Measurements from ENCODE around the gene SPEG.

The SPEG gene

DNA sequence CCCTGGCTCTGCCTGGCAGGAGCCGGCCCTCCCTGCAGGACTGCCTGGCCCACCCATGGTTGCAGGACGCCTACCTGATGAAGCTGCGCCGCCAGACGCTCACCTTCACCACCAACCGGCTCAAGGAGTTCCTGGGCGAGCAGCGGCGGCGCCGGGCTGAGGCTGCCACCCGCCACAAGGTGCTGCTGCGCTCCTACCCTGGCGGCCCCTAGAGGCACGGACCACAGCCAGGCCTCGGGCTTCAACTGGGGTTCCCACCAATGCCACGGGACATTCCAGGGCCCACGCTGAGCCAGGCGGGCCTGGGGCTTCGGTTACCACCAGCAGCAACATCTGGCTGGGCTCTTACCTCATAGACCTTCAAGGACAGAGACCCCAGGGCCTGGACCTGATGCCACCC is 57.9 kb downstream of the SPEG start:
- DNase-seq (ENCODE audit: low read depth) = no peak
- in situ Hi-C loops (cut with HindIII; ENCODE audit: low sequenced_read_pairs) = no loop called here
- H3K4me3 ChIP-seq (ENCODE audit: low read depth, low read length) = no peak overlapping the region
- TF ChIP-seq, protein P1, sequence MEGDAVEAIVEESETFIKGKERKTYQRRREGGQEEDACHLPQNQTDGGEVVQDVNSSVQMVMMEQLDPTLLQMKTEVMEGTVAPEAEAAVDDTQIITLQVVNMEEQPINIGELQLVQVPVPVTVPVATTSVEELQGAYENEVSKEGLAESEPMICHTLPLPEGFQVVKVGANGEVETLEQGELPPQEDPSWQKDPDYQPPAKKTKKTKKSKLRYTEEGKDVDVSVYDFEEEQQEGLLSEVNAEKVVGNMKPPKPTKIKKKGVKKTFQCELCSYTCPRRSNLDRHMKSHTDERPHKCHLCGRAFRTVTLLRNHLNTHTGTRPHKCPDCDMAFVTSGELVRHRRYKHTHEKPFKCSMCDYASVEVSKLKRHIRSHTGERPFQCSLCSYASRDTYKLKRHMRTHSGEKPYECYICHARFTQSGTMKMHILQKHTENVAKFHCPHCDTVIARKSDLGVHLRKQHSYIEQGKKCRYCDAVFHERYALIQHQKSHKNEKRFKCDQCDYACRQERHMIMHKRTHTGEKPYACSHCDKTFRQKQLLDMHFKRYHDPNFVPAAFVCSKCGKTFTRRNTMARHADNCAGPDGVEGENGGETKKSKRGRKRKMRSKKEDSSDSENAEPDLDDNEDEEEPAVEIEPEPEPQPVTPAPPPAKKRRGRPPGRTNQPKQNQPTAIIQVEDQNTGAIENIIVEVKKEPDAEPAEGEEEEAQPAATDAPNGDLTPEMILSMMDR (IDR thresholded peaks at IDR 0.05; ENCODE audit: low read depth, low read length, missing control alignments) = no peak

DNA sequence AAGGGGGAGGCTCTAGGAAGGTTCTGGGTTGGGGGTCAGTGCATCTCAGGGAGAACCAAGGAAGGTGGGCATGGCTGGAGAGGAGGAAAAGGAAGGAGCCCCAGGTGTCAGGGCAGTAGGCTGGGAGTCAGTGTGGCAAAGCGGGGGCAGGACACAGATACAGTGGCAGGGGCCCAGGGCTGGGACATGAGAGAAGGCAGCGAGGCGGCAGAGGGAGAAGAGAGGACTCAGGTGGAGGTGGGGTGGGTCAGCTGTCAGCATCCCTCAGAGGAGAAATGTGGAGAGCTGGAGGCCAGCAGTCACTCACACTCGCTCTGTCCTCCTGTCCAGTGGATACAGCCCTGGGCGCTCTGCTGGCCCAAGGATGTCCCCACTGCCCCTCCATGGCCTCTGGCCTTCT is 58.4 kb downstream of the SPEG start:
- DNase-seq (ENCODE audit: low read depth) = no peak
- no peak overlapping the region for H3K4me3 ChIP-seq (ENCODE audit: low read depth, low read length)
- in situ Hi-C loops (cut with HindIII; ENCODE audit: low sequenced_read_pairs) = no loop called here
- TF ChIP-seq, protein P1 (IDR thresholded peaks at IDR 0.05; ENCODE audit: low read depth, low read length, missing control alignments) = no peak

DNA sequence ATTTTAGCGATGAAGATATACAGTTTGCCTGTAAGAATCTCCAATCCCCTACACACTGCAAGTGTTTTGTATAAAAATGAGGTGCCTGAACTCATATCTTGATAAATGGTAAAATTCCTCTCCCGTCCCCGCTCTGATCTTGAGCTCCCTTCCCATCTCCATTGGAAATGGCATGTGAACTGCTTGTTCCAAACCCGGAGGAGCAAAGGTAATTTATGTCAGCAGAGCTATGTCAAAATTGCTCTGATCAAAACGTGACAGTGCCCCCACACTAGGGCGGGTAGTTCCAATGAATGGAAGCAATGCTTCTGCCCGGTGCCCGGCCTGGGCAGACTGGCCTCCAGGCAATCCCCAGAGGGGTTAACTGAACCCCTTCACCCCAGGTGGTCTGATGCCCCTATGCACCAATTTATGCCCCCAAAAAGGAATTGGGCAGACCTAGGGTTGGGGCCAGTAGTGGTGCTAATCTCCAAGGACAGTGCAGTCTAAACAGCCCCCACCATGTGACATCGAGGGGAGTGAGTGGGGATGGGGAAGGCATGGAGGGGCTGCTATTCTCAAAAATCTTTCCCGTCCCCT is 60.4 kb downstream of the SPEG start:
- H3K4me3 ChIP-seq (ENCODE audit: low read depth, low read length) = no peak overlapping the region
- in situ Hi-C loops (cut with HindIII; ENCODE audit: low sequenced_read_pairs) = no loop called here
- TF ChIP-seq, protein P1 (IDR thresholded peaks at IDR 0.05; ENCODE audit: low read depth, low read length, missing control alignments) = no peak
- no peak for DNase-seq (ENCODE audit: low read depth)

DNA sequence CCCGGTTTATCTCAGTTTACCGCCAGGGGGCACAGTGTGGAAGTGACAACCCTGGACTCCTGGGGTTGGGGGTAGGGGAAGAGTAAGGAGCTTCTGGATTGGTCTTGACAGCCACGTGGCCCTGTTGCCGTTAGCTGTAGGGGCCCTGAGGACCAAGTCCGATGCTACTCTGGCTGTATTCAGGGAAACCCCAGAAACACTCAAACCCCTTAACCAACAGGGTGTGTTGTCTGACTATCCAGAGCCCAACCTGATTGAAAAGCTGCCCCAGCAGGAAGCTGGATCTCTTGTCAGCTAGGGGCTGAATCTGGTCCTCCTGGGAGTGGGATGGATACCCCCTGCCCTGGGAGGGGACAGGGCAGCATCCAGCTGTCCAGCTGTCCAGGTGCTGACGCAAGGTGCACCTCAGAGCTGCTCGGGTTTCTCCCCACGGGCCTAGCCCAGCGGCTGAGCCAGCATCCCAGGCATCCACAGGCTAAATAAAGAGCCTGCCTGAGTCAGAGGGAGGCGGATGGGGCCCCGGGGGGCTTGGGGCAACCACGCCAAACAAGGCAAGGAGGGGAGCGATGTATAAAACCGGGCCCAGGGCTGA is 61.0 kb downstream of the SPEG start:
- TF ChIP-seq, protein P1 (IDR thresholded peaks at IDR 0.05; ENCODE audit: low read depth, low read length, missing control alignments) = peak; percentile 74
- H3K4me3 ChIP-seq (ENCODE audit: low read depth, low read length) = no peak overlapping the region
- in situ Hi-C loops (cut with HindIII; ENCODE audit: low sequenced_read_pairs) = no loop called here
- no peak for DNase-seq (ENCODE audit: low read depth)

DNA sequence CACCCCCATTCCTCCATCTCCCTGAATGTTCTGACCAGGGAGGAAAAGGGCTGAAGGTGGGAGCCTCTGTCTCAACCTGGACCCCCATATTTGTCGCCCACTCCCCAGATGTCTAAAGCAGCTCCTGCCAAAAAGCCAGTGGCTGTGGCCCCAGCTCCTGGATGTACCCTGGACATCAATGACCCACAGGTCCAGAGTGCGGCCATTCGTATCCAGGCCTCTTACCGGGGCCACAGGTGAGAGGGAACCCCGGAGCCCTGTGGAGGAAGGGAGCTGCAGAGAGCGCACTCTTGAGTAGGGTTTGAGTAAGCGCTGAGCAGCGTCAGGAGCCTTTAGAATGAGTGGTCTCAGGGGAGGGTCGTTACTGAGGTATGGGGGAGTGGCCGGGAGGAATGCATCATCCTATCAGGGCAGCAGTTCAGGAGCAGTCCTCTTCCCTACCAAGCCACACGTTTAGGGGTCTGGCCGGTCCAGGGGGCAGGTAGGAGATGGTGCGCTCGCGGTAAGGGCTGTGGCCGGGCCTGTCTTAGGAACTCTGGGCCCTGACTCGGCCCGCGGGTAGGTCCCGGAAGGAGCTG is 61.7 kb downstream of the SPEG start:
- TF ChIP-seq, protein P1 (IDR thresholded peaks at IDR 0.05; ENCODE audit: low read depth, low read length, missing control alignments) = no peak
- H3K4me3 ChIP-seq (ENCODE audit: low read depth, low read length) = no peak overlapping the region
- DNase-seq (ENCODE audit: low read depth) = no peak
- in situ Hi-C loops (cut with HindIII; ENCODE audit: low sequenced_read_pairs) = no loop called here

DNA sequence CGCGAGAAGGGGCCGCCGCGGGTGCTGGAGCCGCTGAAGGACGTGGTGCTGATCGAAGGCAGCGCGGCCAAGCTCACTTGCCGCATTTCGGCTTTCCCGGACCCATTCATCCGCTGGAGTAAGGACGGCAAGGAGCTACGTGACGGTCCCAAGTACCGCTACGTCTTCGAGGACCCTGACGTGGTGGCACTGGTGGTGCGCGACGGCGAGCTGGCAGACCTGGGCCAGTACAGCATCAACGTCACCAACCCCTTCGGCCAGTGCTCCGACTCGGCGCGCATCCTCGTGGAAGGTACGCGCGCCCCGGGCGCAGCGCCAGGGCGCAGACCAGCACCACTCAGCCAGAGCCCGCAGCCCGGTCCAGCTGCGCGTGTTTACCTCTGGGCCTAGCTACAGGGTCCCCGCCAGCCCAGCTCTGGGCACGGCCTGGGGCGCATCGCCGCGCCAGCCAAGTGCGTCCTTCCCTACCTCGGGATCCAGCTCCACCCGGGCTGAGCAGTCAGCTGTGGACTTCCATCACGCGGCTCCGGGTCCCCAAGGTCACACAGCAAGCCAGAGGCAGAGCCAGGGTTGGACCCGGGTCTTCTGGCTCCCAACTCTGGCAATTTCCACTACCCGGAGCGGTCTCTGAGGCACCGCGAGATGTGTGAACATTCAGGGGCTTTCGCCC is 62.3 kb downstream of the SPEG start:
- DNase-seq (ENCODE audit: low read depth) = no peak
- in situ Hi-C loops (cut with HindIII; ENCODE audit: low sequenced_read_pairs) = no loop called here
- TF ChIP-seq, protein P1 (IDR thresholded peaks at IDR 0.05; ENCODE audit: low read depth, low read length, missing control alignments) = no peak
- no peak overlapping the region for H3K4me3 ChIP-seq (ENCODE audit: low read depth, low read length)

Data from astrocyte of the cerebellum (primary cell).